H1 (cell line): ENCODE data around the gene WNT8B. TPM values are rescaled to one million over a fixed set of nuclear protein-coding genes. Genes with fewer than 3 reads are reported as not detected.

Experiments used
- BACH1 ChIP-seq: IDR thresholded peaks from 2 replicates; pipeline ENCODE4 v1.6.1; 2012; ENCODE audit warnings: low read length, improper control_type of control experiment
- CBX5 ChIP-seq: fragments of 300-800, 300-1000 bp; sonication (generic); IDR thresholded peaks from 2 replicates; pipeline ENCODE4 v1.7.1; 2016; ENCODE audit warnings: antibody characterized with exemption, low read length, low read depth
- CHD2 ChIP-seq: IDR thresholded peaks from 2 replicates; pipeline ENCODE4 v1.6.1; 2012; ENCODE audit warnings: low read length, improper control_type of control experiment
- JUN ChIP-seq: IDR thresholded peaks from 2 replicates; pipeline ENCODE4 v1.6.1; 2011; ENCODE audit warnings: low read depth, mild to moderate bottlenecking, improper control_type of control experiment, low read length
- RFX5 ChIP-seq: IDR thresholded peaks from 2 replicates; pipeline ENCODE4 v1.6.1; 2011; ENCODE audit warnings: low read depth, low read length, improper control_type of control experiment, borderline replicate concordance
- SP1 ChIP-seq: IDR thresholded peaks from 2 replicates; pipeline ENCODE4 v1.6.1; 2011; ENCODE audit warnings: low read depth, low read length
- SUZ12 ChIP-seq: fragments of 200-600 bp; sonication (generic); IDR thresholded peaks from 2 replicates; pipeline ENCODE4 v1.6.1; 2012; ENCODE audit warnings: mild to moderate bottlenecking, inconsistent platforms, low read length, moderate library complexity, mixed read lengths
- YY1 ChIP-seq: IDR thresholded peaks from 2 replicates; pipeline ENCODE4 v1.6.1; 2011; ENCODE audit warnings: low read depth, mild to moderate bottlenecking, low read length
- polyA plus RNA-seq, 7 experiments: library from polyadenylated mRNA; depleted of rRNA in 3 of 7; stranded (reverse) in 5 of 7; unstranded in 2 of 7; fragments of >200 nt in 5 of 7; fragments of 200-250 nt in 2 of 7; gene quantifications; 1 replicate in 5 of 7; 2 replicates in 1 of 7; 4 replicates in 1 of 7; pipeline versions ENCODE4 v1.2.1 to v1.2.3, GENCODE V29; 2011 to 2013; ENCODE audit warnings: missing spikeins in 2 of 7, mixed read lengths in 2 of 7
- total RNA-seq: library from RNA; stranded (reverse); fragmentation: NEBNext Ultra II Directional; extraction: Animal tissue kit (Norgen Biotek cat#: 25700); gene quantifications from 2 replicates; pipeline ENCODE4 v1.2.1, GENCODE V29; 2021
- TF ChIP-seq, protein P1 (sequence below): fragments of 300-600 bp; sonication (generic); IDR thresholded peaks from 2 replicates; pipeline ENCODE4 v1.7.1; 2012; ENCODE audit warnings: low read length, moderate library complexity, mild to moderate bottlenecking, inconsistent platforms; ENCODE audit not compliant: insufficient replicate concordance

The WNT8B gene
- total and polyA plus RNA-seq, 2 of the 8 experiments (the other 6 are each of a cell fraction or from before 2014, with no cell fraction given) = 0.20 to 0.67 TPM

GRCh38 chr10:100485801-100486495, 23.1 kb downstream of the WNT8B start (continued):
- TF ChIP-seq, protein P1, sequence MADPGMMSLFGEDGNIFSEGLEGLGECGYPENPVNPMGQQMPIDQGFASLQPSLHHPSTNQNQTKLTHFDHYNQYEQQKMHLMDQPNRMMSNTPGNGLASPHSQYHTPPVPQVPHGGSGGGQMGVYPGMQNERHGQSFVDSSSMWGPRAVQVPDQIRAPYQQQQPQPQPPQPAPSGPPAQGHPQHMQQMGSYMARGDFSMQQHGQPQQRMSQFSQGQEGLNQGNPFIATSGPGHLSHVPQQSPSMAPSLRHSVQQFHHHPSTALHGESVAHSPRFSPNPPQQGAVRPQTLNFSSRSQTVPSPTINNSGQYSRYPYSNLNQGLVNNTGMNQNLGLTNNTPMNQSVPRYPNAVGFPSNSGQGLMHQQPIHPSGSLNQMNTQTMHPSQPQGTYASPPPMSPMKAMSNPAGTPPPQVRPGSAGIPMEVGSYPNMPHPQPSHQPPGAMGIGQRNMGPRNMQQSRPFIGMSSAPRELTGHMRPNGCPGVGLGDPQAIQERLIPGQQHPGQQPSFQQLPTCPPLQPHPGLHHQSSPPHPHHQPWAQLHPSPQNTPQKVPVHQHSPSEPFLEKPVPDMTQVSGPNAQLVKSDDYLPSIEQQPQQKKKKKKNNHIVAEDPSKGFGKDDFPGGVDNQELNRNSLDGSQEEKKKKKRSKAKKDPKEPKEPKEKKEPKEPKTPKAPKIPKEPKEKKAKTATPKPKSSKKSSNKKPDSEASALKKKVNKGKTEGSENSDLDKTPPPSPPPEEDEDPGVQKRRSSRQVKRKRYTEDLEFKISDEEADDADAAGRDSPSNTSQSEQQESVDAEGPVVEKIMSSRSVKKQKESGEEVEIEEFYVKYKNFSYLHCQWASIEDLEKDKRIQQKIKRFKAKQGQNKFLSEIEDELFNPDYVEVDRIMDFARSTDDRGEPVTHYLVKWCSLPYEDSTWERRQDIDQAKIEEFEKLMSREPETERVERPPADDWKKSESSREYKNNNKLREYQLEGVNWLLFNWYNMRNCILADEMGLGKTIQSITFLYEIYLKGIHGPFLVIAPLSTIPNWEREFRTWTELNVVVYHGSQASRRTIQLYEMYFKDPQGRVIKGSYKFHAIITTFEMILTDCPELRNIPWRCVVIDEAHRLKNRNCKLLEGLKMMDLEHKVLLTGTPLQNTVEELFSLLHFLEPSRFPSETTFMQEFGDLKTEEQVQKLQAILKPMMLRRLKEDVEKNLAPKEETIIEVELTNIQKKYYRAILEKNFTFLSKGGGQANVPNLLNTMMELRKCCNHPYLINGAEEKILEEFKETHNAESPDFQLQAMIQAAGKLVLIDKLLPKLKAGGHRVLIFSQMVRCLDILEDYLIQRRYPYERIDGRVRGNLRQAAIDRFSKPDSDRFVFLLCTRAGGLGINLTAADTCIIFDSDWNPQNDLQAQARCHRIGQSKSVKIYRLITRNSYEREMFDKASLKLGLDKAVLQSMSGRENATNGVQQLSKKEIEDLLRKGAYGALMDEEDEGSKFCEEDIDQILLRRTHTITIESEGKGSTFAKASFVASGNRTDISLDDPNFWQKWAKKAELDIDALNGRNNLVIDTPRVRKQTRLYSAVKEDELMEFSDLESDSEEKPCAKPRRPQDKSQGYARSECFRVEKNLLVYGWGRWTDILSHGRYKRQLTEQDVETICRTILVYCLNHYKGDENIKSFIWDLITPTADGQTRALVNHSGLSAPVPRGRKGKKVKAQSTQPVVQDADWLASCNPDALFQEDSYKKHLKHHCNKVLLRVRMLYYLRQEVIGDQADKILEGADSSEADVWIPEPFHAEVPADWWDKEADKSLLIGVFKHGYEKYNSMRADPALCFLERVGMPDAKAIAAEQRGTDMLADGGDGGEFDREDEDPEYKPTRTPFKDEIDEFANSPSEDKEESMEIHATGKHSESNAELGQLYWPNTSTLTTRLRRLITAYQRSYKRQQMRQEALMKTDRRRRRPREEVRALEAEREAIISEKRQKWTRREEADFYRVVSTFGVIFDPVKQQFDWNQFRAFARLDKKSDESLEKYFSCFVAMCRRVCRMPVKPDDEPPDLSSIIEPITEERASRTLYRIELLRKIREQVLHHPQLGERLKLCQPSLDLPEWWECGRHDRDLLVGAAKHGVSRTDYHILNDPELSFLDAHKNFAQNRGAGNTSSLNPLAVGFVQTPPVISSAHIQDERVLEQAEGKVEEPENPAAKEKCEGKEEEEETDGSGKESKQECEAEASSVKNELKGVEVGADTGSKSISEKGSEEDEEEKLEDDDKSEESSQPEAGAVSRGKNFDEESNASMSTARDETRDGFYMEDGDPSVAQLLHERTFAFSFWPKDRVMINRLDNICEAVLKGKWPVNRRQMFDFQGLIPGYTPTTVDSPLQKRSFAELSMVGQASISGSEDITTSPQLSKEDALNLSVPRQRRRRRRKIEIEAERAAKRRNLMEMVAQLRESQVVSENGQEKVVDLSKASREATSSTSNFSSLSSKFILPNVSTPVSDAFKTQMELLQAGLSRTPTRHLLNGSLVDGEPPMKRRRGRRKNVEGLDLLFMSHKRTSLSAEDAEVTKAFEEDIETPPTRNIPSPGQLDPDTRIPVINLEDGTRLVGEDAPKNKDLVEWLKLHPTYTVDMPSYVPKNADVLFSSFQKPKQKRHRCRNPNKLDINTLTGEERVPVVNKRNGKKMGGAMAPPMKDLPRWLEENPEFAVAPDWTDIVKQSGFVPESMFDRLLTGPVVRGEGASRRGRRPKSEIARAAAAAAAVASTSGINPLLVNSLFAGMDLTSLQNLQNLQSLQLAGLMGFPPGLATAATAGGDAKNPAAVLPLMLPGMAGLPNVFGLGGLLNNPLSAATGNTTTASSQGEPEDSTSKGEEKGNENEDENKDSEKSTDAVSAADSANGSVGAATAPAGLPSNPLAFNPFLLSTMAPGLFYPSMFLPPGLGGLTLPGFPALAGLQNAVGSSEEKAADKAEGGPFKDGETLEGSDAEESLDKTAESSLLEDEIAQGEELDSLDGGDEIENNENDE = peak; percentile 85
- no peak for TF ChIP-seq CHD2
- TF ChIP-seq BACH1 = peak; percentile 53; the same call in 1 of the 2 replicates
- no peak for TF ChIP-seq CBX5
- peak; percentile 54; the same call in 1 of the 2 replicates for TF ChIP-seq RFX5
- TF ChIP-seq JUN = no peak
- no peak for TF ChIP-seq YY1
- peak; percentile 46 for TF ChIP-seq SP1
- TF ChIP-seq SUZ12 = no peak
